Tibial artery (tissue), 4 donors: ENCODE data around the gene TTC7B.

Experiments
- DNase-seq, 2 donors: peaks; one replicate each; pipeline ENCODE4 v3.0.0-alpha.2; 2019
- H3K27ac ChIP-seq, 2 donors: fragments of 200-600 bp; sonication (generic) in 1 of 2; 1 replicate in 1 of 2; 2 replicates in 1 of 2; pipeline ENCODE4 v1.5.1; 2018 to 2019; ENCODE audit warnings: mild to moderate bottlenecking in 1 of 2
- H3K27me3 ChIP-seq, 2 donors: fragments of 200-600 bp; sonication (generic) in 1 of 2; one replicate each; pipeline versions ENCODE4 v1.5.1 to v1.6.0; 2016 to 2019
- H3K36me3 ChIP-seq, 3 donors: fragments of 200-600 bp; sonication (generic) in 2 of 3; one replicate each; pipeline ENCODE4 v1.5.1; 2016 to 2019; ENCODE audit warnings: mild to moderate bottlenecking in 2 of 3
- H3K4me1 ChIP-seq, 4 donors: fragments of 200-600 bp; sonication (generic) in 2 of 4; 1 replicate in 3 of 4; 2 replicates in 1 of 4; pipeline ENCODE4 v1.5.1; 2016 to 2019
- H3K4me3 ChIP-seq, 2 donors: fragments of 200-600 bp; sonication (generic) in 1 of 2; 1 replicate in 1 of 2; 2 replicates in 1 of 2; pipeline ENCODE4 v1.5.1; 2018 to 2019; ENCODE audit warnings: mild to moderate bottlenecking in 2 of 2
- H3K9me3 ChIP-seq, 3 donors: fragments of 200-600 bp; sonication (generic) in 1 of 3; one replicate each; pipeline ENCODE4 v1.5.1; 2016 to 2019
- CTCF ChIP-seq, 2 experiments: fragments of 200-600 bp in 1 of 2; fragments of 450-650 bp in 1 of 2; IDR thresholded peaks; one replicate each; pipeline ENCODE4 v1.5.1; 2017 to 2019; ENCODE audit warnings: antibody characterized with exemption in 2 of 2, mild to moderate bottlenecking in 1 of 2, moderate library complexity in 1 of 2
- intact Hi-C: fragments of 100-400 bp; cut with DNase I; formaldehyde crosslinking; loops from one replicate; pipeline ENCODE4 v1.15.0; 2023; ENCODE audit warnings: low total_unique reads

TTC7B gene

GRCh38 chr14:90560558-90560957 lies 255.7 kb downstream of the TTC7B start:
- Histone ChIP-seq H3K4me1 (peaks cover 0 to 11% (median 10%) of the 10 kb centered on the region in 4 donors), H3K27ac (no peak overlapping the region), H3K27me3 (no peaks in the 10 kb centered on the region), H3K4me3 (no peak overlapping the region), H3K9me3 (no peaks in the 10 kb centered on the region), H3K36me3 (peaks cover 0 to 4% (median 0%) of the 10 kb centered on the region in 3 donors)
- no peak for TF ChIP-seq CTCF (IDR thresholded peaks at IDR 0.05)
- DNase-seq = no peak
- intact Hi-C loops = no loop called here

- no peaks in the 10 kb centered on the region for H3K9me3 ChIP-seq
- DNase-seq = no peak
- H3K36me3 ChIP-seq = peaks cover 0 to 4% (median 0%) of the 10 kb centered on the region in 3 donors
- intact Hi-C loops = no loop called here
- no peak overlapping the region for H3K4me3 ChIP-seq
- H3K27ac ChIP-seq = no peak overlapping the region
- peaks cover 0 to 17% (median 13%) of the 10 kb centered on the region in 4 donors for H3K4me1 ChIP-seq
- no peak for TF ChIP-seq CTCF (IDR thresholded peaks at IDR 0.05)
- no peaks in the 10 kb centered on the region for H3K27me3 ChIP-seq
Measured at GRCh38 chr14:90559811-90560492, 256.3 kb downstream of the TTC7B start.

- Histone ChIP-seq H3K4me1 (peaks cover 0 to 25% (median 18%) of the 10 kb centered on the region in 4 donors), H3K27ac (no peak overlapping the region), H3K9me3 (no peaks in the 10 kb centered on the region), H3K27me3 (no peaks in the 10 kb centered on the region), H3K36me3 (peaks cover 0 to 4% (median 0%) of the 10 kb centered on the region in 3 donors), H3K4me3 (no peak overlapping the region)
- intact Hi-C loops = no loop called here
- no peak for TF ChIP-seq CTCF (IDR thresholded peaks at IDR 0.05)
- no peak for DNase-seq
Measured at GRCh38 chr14:90558983-90559590, 257.1 kb downstream of the TTC7B start.

GRCh38 chr14:90558041-90558982 lies 257.9 kb downstream of the TTC7B start:
- H3K4me3 ChIP-seq = no peak overlapping the region
- no peak for TF ChIP-seq CTCF (IDR thresholded peaks at IDR 0.05)
- H3K9me3 ChIP-seq = no peaks in the 10 kb centered on the region
- intact Hi-C loops = no loop called here
- H3K36me3 ChIP-seq = peaks cover 0 to 4% (median 0%) of the 10 kb centered on the region in 3 donors
- H3K27ac ChIP-seq = no peak overlapping the region
- no peaks in the 10 kb centered on the region for H3K27me3 ChIP-seq
- peaks cover 0 to 31% (median 24%) of the 10 kb centered on the region in 4 donors for H3K4me1 ChIP-seq
- no peak for DNase-seq

GRCh38 chr14:90557516-90557915 lies 258.7 kb downstream of the TTC7B start:
- TF ChIP-seq CTCF (IDR thresholded peaks at IDR 0.05) = no peak
- intact Hi-C loops = no loop called here
- H3K4me3 ChIP-seq = no peak overlapping the region

More at GRCh38 chr14:90557516-90557915, 258.7 kb downstream of the TTC7B start:
- H3K36me3 ChIP-seq = peaks cover 0 to 4% (median 0%) of the 10 kb centered on the region in 3 donors
- no peaks in the 10 kb centered on the region for H3K27me3 ChIP-seq
- DNase-seq = no peak
- no peak overlapping the region for H3K27ac ChIP-seq
- peaks cover 0 to 31% (median 24%) of the 10 kb centered on the region in 4 donors for H3K4me1 ChIP-seq
- H3K9me3 ChIP-seq = no peaks in the 10 kb centered on the region
